ENCODE measurements around the gene PEX7. TPM values are rescaled to one million over a fixed set of nuclear protein-coding genes. Genes with fewer than 3 reads are reported as not detected.
"Not testable (repeated sequence)": the region's sequence is repeated elsewhere in the genome, so short reads cannot be mapped to it uniquely, and the experiment has no call there.

PEX7 gene
- total RNA-seq, 1 experiment from 2014 or later: 11.4 TPM

GRCh38 chr6:136880748-136881460 is 58.5 kb downstream of the PEX7 start:
- Histone ChIP-seq H3K36me3 (no peaks in the 10 kb centered on the region), H3K4me3 (no peak overlapping the region), H3K27me3 (replicated peaks) (no peaks in the 10 kb centered on the region), H3K4me1 (replicated peaks) (no peaks in the 10 kb centered on the region), H3K27ac (no peak overlapping the region), H3K9me3 (replicated peaks) (no peaks in the 10 kb centered on the region)
- no peak for DNase-seq (ENCODE audit: low read depth in 1 of 2, low spot score in 2 of 2)

- no peak overlapping the region for H3K4me3 ChIP-seq
- no peak for DNase-seq (ENCODE audit: low read depth in 1 of 2, low spot score in 2 of 2)
- no peaks in the 10 kb centered on the region for H3K36me3 ChIP-seq
- no peak overlapping the region for H3K27ac ChIP-seq
- no peaks in the 10 kb centered on the region for H3K27me3 ChIP-seq (replicated peaks)
- no peaks in the 10 kb centered on the region for H3K9me3 ChIP-seq (replicated peaks)
- no peaks in the 10 kb centered on the region for H3K4me1 ChIP-seq (replicated peaks)
Observed at GRCh38 chr6:136886091-136886490, 63.7 kb downstream of the PEX7 start.

- no peak for DNase-seq (ENCODE audit: low read depth in 1 of 2, low spot score in 2 of 2)
- no peak overlapping the region for H3K27ac ChIP-seq
- no peaks in the 10 kb centered on the region for H3K36me3 ChIP-seq
Observed at GRCh38 chr6:136887953-136888352, 65.6 kb downstream of the PEX7 start.

GRCh38 chr6:136889271-136890193 is 67.1 kb downstream of the PEX7 start:
- no peaks in the 10 kb centered on the region for H3K36me3 ChIP-seq
- no peaks in the 10 kb centered on the region for H3K4me1 ChIP-seq (replicated peaks)
- H3K27ac ChIP-seq: no peak overlapping the region
- no peaks in the 10 kb centered on the region for H3K27me3 ChIP-seq (replicated peaks)
- DNase-seq (ENCODE audit: low read depth in 1 of 2, low spot score in 2 of 2): no peak
- H3K9me3 ChIP-seq (replicated peaks): no peaks in the 10 kb centered on the region
- no peak overlapping the region for H3K4me3 ChIP-seq

More at GRCh38 chr6:136887953-136888352, 65.6 kb downstream of the PEX7 start:
- Histone ChIP-seq H3K27me3 (replicated peaks) (no peaks in the 10 kb centered on the region), H3K4me3 (no peak overlapping the region), H3K9me3 (replicated peaks) (no peaks in the 10 kb centered on the region), H3K4me1 (replicated peaks) (no peaks in the 10 kb centered on the region)

- Histone ChIP-seq H3K27ac (no peak overlapping the region), H3K9me3 (replicated peaks) (no peaks in the 10 kb centered on the region), H3K4me3 (no peak overlapping the region), H3K4me1 (replicated peaks) (no peaks in the 10 kb centered on the region), H3K36me3 (no peaks in the 10 kb centered on the region), H3K27me3 (replicated peaks) (no peaks in the 10 kb centered on the region)
- DNase-seq (ENCODE audit: low read depth in 1 of 2, low spot score in 2 of 2): no peak
Observed at GRCh38 chr6:136890194-136890839, 67.9 kb downstream of the PEX7 start.

GRCh38 chr6:136890986-136891385 is 68.6 kb downstream of the PEX7 start:
- no peaks in the 10 kb centered on the region for H3K4me1 ChIP-seq (replicated peaks)
- no peaks in the 10 kb centered on the region for H3K9me3 ChIP-seq (replicated peaks)
- H3K36me3 ChIP-seq: no peaks in the 10 kb centered on the region
- DNase-seq (ENCODE audit: low read depth in 1 of 2, low spot score in 2 of 2): no peak
- no peak overlapping the region for H3K4me3 ChIP-seq
- H3K27ac ChIP-seq: no peak overlapping the region
- H3K27me3 ChIP-seq (replicated peaks): no peaks in the 10 kb centered on the region

GRCh38 chr6:136893187-136893586 is 70.8 kb downstream of the PEX7 start:
- Histone ChIP-seq H3K36me3 (no peaks in the 10 kb centered on the region), H3K4me1 (replicated peaks) (no peaks in the 10 kb centered on the region), H3K4me3 (no peak overlapping the region), H3K27me3 (replicated peaks) (no peaks in the 10 kb centered on the region), H3K9me3 (replicated peaks) (no peaks in the 10 kb centered on the region), H3K27ac (no peak overlapping the region)
- no peak for DNase-seq (ENCODE audit: low read depth in 1 of 2, low spot score in 2 of 2)

GRCh38 chr6:136895901-136896300 is 73.5 kb downstream of the PEX7 start:
- Histone ChIP-seq H3K36me3 (no peaks in the 10 kb centered on the region), H3K4me1 (replicated peaks) (peaks cover 2% of the 10 kb centered on the region), H3K27ac (no peak overlapping the region), H3K27me3 (replicated peaks) (no peaks in the 10 kb centered on the region), H3K9me3 (replicated peaks) (no peaks in the 10 kb centered on the region), H3K4me3 (no peak overlapping the region)
- no peak for DNase-seq (ENCODE audit: low read depth in 1 of 2, low spot score in 2 of 2)

GRCh38 chr6:136897071-136897470 is 74.7 kb downstream of the PEX7 start:
- DNase-seq (ENCODE audit: low read depth in 1 of 2, low spot score in 2 of 2): no peak
- Histone ChIP-seq H3K9me3 (replicated peaks) (no peaks in the 10 kb centered on the region), H3K27ac (no peak overlapping the region), H3K4me1 (replicated peaks) (peaks cover 10% of the 10 kb centered on the region), H3K4me3 (no peak overlapping the region), H3K27me3 (replicated peaks) (no peaks in the 10 kb centered on the region), H3K36me3 (no peaks in the 10 kb centered on the region)

DNA sequence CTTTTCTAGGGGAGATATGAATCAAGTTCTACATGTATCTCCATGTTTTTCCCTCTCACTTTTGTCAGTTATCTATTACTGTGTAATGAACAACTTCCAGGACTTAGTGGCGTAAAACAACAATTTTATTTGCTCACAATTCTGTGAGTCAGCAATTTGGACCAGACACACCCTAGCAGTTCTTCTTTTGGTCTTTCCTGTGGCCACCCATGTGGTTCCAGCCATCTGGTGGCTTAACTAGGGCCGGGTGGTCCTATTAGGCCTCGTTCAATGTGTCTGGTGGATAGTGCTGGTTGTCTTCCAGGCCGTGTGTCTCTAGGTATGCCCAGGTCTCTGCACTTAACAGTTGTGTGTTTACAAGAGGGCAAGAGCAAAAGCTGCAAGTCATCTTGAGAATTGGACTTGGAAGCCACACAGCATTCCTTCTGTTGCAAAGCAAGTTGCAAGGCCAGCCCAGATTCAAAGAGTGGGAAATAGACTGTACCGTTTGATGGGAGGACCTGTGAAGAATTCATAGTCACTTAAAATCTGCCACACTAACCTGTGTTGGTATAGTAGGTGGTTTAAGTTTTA is 78.9 kb downstream of the PEX7 start:
- Histone ChIP-seq H3K36me3 (no peaks in the 10 kb centered on the region), H3K4me1 (replicated peaks) (peaks cover 10% of the 10 kb centered on the region), H3K9me3 (replicated peaks) (no peaks in the 10 kb centered on the region), H3K4me3 (no peak overlapping the region), H3K27ac (no peak overlapping the region), H3K27me3 (replicated peaks) (no peaks in the 10 kb centered on the region)
- peak in 1 of 2 experiments; percentile 19 for DNase-seq (ENCODE audit: low read depth in 1 of 2, low spot score in 2 of 2)

- H3K27me3 ChIP-seq (replicated peaks); H3K9me3 ChIP-seq (replicated peaks); H3K27ac ChIP-seq; H3K4me3 ChIP-seq; H3K4me1 ChIP-seq (replicated peaks); H3K36me3 ChIP-seq; DNase-seq (ENCODE audit: low read depth in 1 of 2, low spot score in 2 of 2): not testable (repeated sequence)
Observed at GRCh38 chr6:136904477-136904876, 82.1 kb downstream of the PEX7 start.

- Histone ChIP-seq H3K4me3 (no peak overlapping the region), H3K27ac (no peak overlapping the region), H3K36me3 (no peaks in the 10 kb centered on the region), H3K9me3 (replicated peaks) (no peaks in the 10 kb centered on the region), H3K27me3 (replicated peaks) (peaks cover 6% of the 10 kb centered on the region), H3K4me1 (replicated peaks) (no peaks in the 10 kb centered on the region)
- no peak for DNase-seq (ENCODE audit: low read depth in 1 of 2, low spot score in 2 of 2)
Observed at GRCh38 chr6:136914947-136915346, 92.6 kb downstream of the PEX7 start.

DNA sequence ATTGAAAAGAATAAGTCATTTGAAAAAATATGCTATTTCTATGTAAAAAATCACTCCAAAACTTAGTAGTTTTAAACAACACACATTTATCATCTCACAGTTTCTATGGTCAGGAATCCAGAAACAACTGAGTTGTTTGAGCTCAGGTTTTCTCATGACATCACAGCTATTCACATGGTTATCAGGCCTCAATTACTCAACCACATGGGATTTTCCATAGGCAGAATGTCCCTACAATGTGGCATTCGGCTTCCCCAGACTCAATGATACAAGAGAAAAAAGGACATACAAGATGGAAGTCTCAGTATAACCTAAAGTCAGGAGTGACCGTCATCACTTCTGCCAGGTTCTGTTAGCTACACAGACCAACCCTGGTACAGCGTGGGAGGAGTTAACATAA is 96.3 kb downstream of the PEX7 start:
- Histone ChIP-seq H3K9me3 (replicated peaks) (no peaks in the 10 kb centered on the region; the same call in 1 of the 2 replicates), H3K27me3 (replicated peaks) (peaks cover 43% of the 10 kb centered on the region), H3K27ac (no peak overlapping the region), H3K36me3 (no peaks in the 10 kb centered on the region), H3K4me3 (no peak overlapping the region), H3K4me1 (replicated peaks) (peaks cover 18% of the 10 kb centered on the region)
- DNase-seq (ENCODE audit: low read depth in 1 of 2, low spot score in 2 of 2): no peak
